Ishikawa (cell line): ENCODE results near the gene ZNF37A.

Source experiments
- CEBPB ChIP-seq: IDR thresholded peaks from 2 replicates; pipeline ENCODE4 v1.6.1; 2012
- CREB1 ChIP-seq: IDR thresholded peaks from 2 replicates; pipeline ENCODE4 v1.6.1; 2012; ENCODE audit warnings: low read depth
- EP300 ChIP-seq: IDR thresholded peaks from 2 replicates; pipeline ENCODE4 v1.6.1; 2012; ENCODE audit warnings: borderline replicate concordance
- TAF1 ChIP-seq: IDR thresholded peaks from 2 replicates; pipeline ENCODE4 v1.6.1; 2012; ENCODE audit warnings: low read depth, mild to moderate bottlenecking
- YY1 ChIP-seq: IDR thresholded peaks from 2 replicates; pipeline ENCODE4 v1.6.1; 2012; ENCODE audit warnings: low read depth

DNA sequence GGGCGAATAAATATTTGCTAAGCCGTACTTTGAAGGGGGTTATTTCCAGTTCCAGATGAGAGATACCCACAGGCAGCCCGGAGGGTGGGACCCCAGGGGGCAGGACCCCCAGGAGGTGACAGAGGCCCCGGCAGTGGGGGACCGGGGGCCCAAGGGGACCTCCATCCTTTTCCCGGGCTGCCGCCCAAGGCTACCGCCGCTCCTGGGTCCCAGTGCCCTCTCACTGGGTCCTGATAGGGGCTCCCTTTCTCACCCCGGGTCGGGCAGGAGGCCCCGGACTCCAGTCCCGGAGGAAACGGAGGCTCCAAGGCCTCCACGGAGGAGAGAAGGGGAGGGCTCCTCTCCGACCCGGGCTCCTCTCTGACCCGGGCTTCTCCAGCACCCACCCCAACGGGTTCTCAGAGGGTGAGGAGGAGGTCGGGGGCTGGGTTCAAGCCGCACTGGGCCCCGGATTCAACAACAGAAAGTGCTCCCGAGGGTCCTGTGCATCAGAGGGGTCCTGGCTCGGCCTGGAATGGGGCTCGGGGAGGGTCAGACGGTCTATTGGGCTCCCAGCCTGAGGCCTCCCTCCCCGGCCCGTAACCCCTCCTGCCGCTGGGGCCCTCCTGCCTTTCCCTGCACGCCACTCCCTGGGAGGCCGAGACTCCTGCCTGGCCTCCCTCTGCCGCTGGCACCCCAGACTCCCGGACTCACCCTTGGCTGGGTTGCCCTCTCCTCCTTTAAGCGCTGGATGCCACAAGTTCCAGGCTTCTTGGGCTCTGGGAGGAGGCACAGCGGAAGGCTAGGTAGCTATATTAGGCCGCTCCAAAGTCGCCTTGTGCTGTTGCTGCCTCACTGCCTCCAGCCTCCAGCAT lies 62.5 kb downstream of the ZNF37A start:
- TF ChIP-seq CEBPB (no peak), TAF1 (no peak), CREB1 (no peak), EP300 (no peak), YY1 (no peak)
